Measurements from ENCODE around the gene CDKL4. TPM values are rescaled to one million over a fixed set of nuclear protein-coding genes. Genes with fewer than 3 reads are reported as not detected.
"Not testable (repeated sequence)": the region's sequence is repeated elsewhere in the genome, so short reads cannot be mapped to it uniquely, and the experiment has no call there.

CDKL4 gene
- total RNA-seq, 1 donor from 2014 or later = 0.66 TPM

GRCh38 chr2:39215545-39215944 is 28.2 kb downstream of the CDKL4 start:
- Histone ChIP-seq H3K4me1 (no peaks in the 10 kb centered on the region), H3K4me3 (no peak overlapping the region), H3K27me3 (ENCODE audit: low read depth) (no peaks in the 10 kb centered on the region), H3K36me3 (no peaks in the 10 kb centered on the region), H3K27ac (replicated peaks) (no peak overlapping the region), H3K9me3 (replicated peaks) (no peaks in the 10 kb centered on the region)
- DNase-seq = no peak
- TF ChIP-seq CTCF (IDR thresholded peaks at IDR 0.05; ENCODE audit: borderline replicate concordance) = no peak
- intact Hi-C loops (cut with micrococcal nuclease) = no loop called here

- intact Hi-C loops (cut with micrococcal nuclease) = no loop called here
- TF ChIP-seq CTCF (IDR thresholded peaks at IDR 0.05; ENCODE audit: borderline replicate concordance) = no peak
- no peaks in the 10 kb centered on the region for H3K27me3 ChIP-seq (ENCODE audit: low read depth)
- H3K4me3 ChIP-seq = no peak overlapping the region
- no peaks in the 10 kb centered on the region for H3K36me3 ChIP-seq
- no peak overlapping the region for H3K27ac ChIP-seq (replicated peaks)
- H3K9me3 ChIP-seq (replicated peaks) = no peaks in the 10 kb centered on the region
- no peak for DNase-seq
- no peaks in the 10 kb centered on the region for H3K4me1 ChIP-seq
Measured at GRCh38 chr2:39213015-39213414, 30.8 kb downstream of the CDKL4 start.

- TF ChIP-seq CTCF (IDR thresholded peaks at IDR 0.05; ENCODE audit: borderline replicate concordance) = no peak
- intact Hi-C loops (cut with micrococcal nuclease) = no loop called here
Measured at GRCh38 chr2:39210846-39211245, 32.9 kb downstream of the CDKL4 start.

GRCh38 chr2:39203382-39203781 is 40.4 kb downstream of the CDKL4 start:
- Histone ChIP-seq H3K36me3 (no peaks in the 10 kb centered on the region), H3K4me3 (no peak overlapping the region), H3K4me1 (no peaks in the 10 kb centered on the region), H3K27ac (replicated peaks) (no peak overlapping the region), H3K9me3 (replicated peaks) (peaks cover 7% of the 10 kb centered on the region), H3K27me3 (ENCODE audit: low read depth) (no peaks in the 10 kb centered on the region)
- TF ChIP-seq CTCF (IDR thresholded peaks at IDR 0.05; ENCODE audit: borderline replicate concordance) = no peak
- DNase-seq = no peak
- intact Hi-C loops (cut with micrococcal nuclease) = no loop called here

More at GRCh38 chr2:39210846-39211245, 32.9 kb downstream of the CDKL4 start:
- H3K27ac ChIP-seq (replicated peaks) = no peak overlapping the region
- H3K4me1 ChIP-seq = no peaks in the 10 kb centered on the region
- no peak overlapping the region for H3K4me3 ChIP-seq
- H3K27me3 ChIP-seq (ENCODE audit: low read depth) = no peaks in the 10 kb centered on the region
- H3K9me3 ChIP-seq (replicated peaks) = no peaks in the 10 kb centered on the region
- DNase-seq = no peak
- no peaks in the 10 kb centered on the region for H3K36me3 ChIP-seq

- Histone ChIP-seq H3K9me3 (replicated peaks) (peaks cover 7% of the 10 kb centered on the region), H3K27ac (replicated peaks) (no peak overlapping the region), H3K27me3 (ENCODE audit: low read depth) (no peaks in the 10 kb centered on the region), H3K4me3 (no peak overlapping the region), H3K4me1 (no peaks in the 10 kb centered on the region), H3K36me3 (no peaks in the 10 kb centered on the region)
- intact Hi-C loops (cut with micrococcal nuclease) = no loop called here
- no peak for DNase-seq
- TF ChIP-seq CTCF (IDR thresholded peaks at IDR 0.05; ENCODE audit: borderline replicate concordance) = no peak
Measured at GRCh38 chr2:39202639-39203369, 41.0 kb downstream of the CDKL4 start.

GRCh38 chr2:39197003-39197402 is 46.8 kb downstream of the CDKL4 start:
- intact Hi-C loops (cut with micrococcal nuclease); H3K27me3 ChIP-seq (ENCODE audit: low read depth); H3K4me1 ChIP-seq; H3K4me3 ChIP-seq; DNase-seq; H3K27ac ChIP-seq (replicated peaks); H3K36me3 ChIP-seq: not testable (repeated sequence)
- H3K9me3 ChIP-seq (replicated peaks) = peaks cover 19% of the 10 kb centered on the region
